Right lobe of liver (tissue), 4 donors: ENCODE data around the gene TNRC18.

Experiments used
- CTCF ChIP-seq, 4 donors: fragments of 200-600 bp in 3 of 4; fragments of 450-650 bp in 1 of 4; IDR thresholded peaks; one replicate each; pipeline versions ENCODE4 v1.5.1 to v1.8.0; 2016 to 2022; ENCODE audit warnings: antibody characterized with exemption in 4 of 4, mild to moderate bottlenecking in 2 of 4
- POLR2A ChIP-seq: fragments of 450-650 bp; IDR thresholded peaks from one replicate; pipeline ENCODE4 v1.6.1; 2017; ENCODE audit warnings: antibody characterized with exemption, mild to moderate bottlenecking
- donor health status: DM: no; HTN: no; CAD: no.
- donor health status: DM: no; HTN: no; CAD: no.
- donor health status: DM: no; HTN: yes; CAD: no.

DNA sequence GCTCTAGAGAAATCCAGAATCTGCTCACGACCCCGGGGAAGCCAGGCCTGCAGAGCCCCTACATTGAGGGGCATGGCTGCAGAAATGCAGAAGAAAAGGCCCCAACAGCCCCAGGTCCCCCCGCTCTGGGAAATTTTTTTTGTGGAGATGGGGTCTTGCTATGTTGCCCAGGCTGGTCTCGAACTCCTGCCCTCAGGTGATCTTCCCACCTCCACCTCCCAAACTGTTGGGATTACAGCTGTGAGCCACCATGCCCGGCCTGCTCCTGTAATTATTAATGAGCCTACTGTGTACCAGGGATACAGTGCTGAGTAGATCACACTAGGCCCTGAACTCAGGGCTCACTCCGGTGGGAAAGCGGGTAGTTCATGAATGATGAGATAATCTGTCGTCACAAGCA, 29.9 kb downstream of the TNRC18 start:
- TF ChIP-seq CTCF (IDR thresholded peaks at IDR 0.05) (no peak), POLR2A (no peak)
